ENCODE data around the gene MVB12B.
"Not testable (repeated sequence)": the region's sequence is repeated elsewhere in the genome, so short reads cannot be mapped to it uniquely, and the experiment has no call there.

MVB12B gene

GRCh38 chr9:126326228-126327005, at the start of gene MVB12B:
MVB12B (plus strand) TSS chr9:126326829; CDS start chr9:126326930, 101 bp downstream.
- Histone ChIP-seq H3K4me3 (replicated peaks; ENCODE audit: low read depth, low read length) (no peak within 1 kb of the TSS), H3K36me3 (ENCODE audit: control insufficient read depth, insufficient read depth, low read length) (no peaks in the 10 kb centered on the region), H3K27me3 (replicated peaks; ENCODE audit: control insufficient read depth, insufficient read depth, low read length) (no peaks in the 10 kb centered on the region; the same call in none of the 2 replicates)
- TF ChIP-seq CTCF (IDR thresholded peaks at IDR 0.05; ENCODE audit: insufficient read depth, low read length, poor library complexity, severe bottlenecking) = no peak
- DNase-seq (ENCODE audit: extremely low read depth, insufficient read length) = no peak

GRCh38 chr9:126283799-126284465, 42.7 kb upstream of the MVB12B start:
- Histone ChIP-seq H3K27me3 (replicated peaks; ENCODE audit: control insufficient read depth, insufficient read depth, low read length) (peaks cover 2% of the 10 kb centered on the region), H3K36me3 (ENCODE audit: control insufficient read depth, insufficient read depth, low read length) (no peaks in the 10 kb centered on the region), H3K4me3 (replicated peaks; ENCODE audit: low read depth, low read length) (no peak overlapping the region)
- no peak for DNase-seq (ENCODE audit: extremely low read depth, insufficient read length)
- TF ChIP-seq CTCF (IDR thresholded peaks at IDR 0.05; ENCODE audit: insufficient read depth, low read length, poor library complexity, severe bottlenecking) = no peak

GRCh38 chr9:126285652-126286051, 41.0 kb upstream of the MVB12B start:
- DNase-seq (ENCODE audit: extremely low read depth, insufficient read length); H3K36me3 ChIP-seq (ENCODE audit: control insufficient read depth, insufficient read depth, low read length); H3K4me3 ChIP-seq (replicated peaks; ENCODE audit: low read depth, low read length); H3K27me3 ChIP-seq (replicated peaks; ENCODE audit: control insufficient read depth, insufficient read depth, low read length): not testable (repeated sequence)

- H3K36me3 ChIP-seq (ENCODE audit: control insufficient read depth, insufficient read depth, low read length) = no peaks in the 10 kb centered on the region
- H3K27me3 ChIP-seq (replicated peaks; ENCODE audit: control insufficient read depth, insufficient read depth, low read length) = peaks cover 2% of the 10 kb centered on the region
- no peak for TF ChIP-seq CTCF (IDR thresholded peaks at IDR 0.05; ENCODE audit: insufficient read depth, low read length, poor library complexity, severe bottlenecking)
- DNase-seq (ENCODE audit: extremely low read depth, insufficient read length) = no peak
- no peak overlapping the region for H3K4me3 ChIP-seq (replicated peaks; ENCODE audit: low read depth, low read length)
Observed at GRCh38 chr9:126287166-126287866, 39.3 kb upstream of the MVB12B start.

- H3K27me3 ChIP-seq (replicated peaks; ENCODE audit: control insufficient read depth, insufficient read depth, low read length) = no peaks in the 10 kb centered on the region; the same call in 1 of the 2 replicates
- H3K36me3 ChIP-seq (ENCODE audit: control insufficient read depth, insufficient read depth, low read length) = no peaks in the 10 kb centered on the region
- H3K4me3 ChIP-seq (replicated peaks; ENCODE audit: low read depth, low read length) = no peak overlapping the region
- no peak for DNase-seq (ENCODE audit: extremely low read depth, insufficient read length)
- TF ChIP-seq CTCF (IDR thresholded peaks at IDR 0.05; ENCODE audit: insufficient read depth, low read length, poor library complexity, severe bottlenecking) = no peak
Observed at GRCh38 chr9:126290871-126291270, 35.8 kb upstream of the MVB12B start.

GRCh38 chr9:126291925-126292324, 34.7 kb upstream of the MVB12B start:
- H3K4me3 ChIP-seq (replicated peaks; ENCODE audit: low read depth, low read length) = no peak overlapping the region
- no peaks in the 10 kb centered on the region for H3K36me3 ChIP-seq (ENCODE audit: control insufficient read depth, insufficient read depth, low read length)
- no peaks in the 10 kb centered on the region; the same call in 1 of the 2 replicates for H3K27me3 ChIP-seq (replicated peaks; ENCODE audit: control insufficient read depth, insufficient read depth, low read length)
- TF ChIP-seq CTCF (IDR thresholded peaks at IDR 0.05; ENCODE audit: insufficient read depth, low read length, poor library complexity, severe bottlenecking) = no peak
- no peak for DNase-seq (ENCODE audit: extremely low read depth, insufficient read length)
